ENCODE data around the gene CABP4.

The CABP4 gene

GRCh38 chr11:67496113-67496512, 41.0 kb downstream of the CABP4 start:
- no peak for DNase-seq (ENCODE audit: low read depth in 3 of 3)

DNA sequence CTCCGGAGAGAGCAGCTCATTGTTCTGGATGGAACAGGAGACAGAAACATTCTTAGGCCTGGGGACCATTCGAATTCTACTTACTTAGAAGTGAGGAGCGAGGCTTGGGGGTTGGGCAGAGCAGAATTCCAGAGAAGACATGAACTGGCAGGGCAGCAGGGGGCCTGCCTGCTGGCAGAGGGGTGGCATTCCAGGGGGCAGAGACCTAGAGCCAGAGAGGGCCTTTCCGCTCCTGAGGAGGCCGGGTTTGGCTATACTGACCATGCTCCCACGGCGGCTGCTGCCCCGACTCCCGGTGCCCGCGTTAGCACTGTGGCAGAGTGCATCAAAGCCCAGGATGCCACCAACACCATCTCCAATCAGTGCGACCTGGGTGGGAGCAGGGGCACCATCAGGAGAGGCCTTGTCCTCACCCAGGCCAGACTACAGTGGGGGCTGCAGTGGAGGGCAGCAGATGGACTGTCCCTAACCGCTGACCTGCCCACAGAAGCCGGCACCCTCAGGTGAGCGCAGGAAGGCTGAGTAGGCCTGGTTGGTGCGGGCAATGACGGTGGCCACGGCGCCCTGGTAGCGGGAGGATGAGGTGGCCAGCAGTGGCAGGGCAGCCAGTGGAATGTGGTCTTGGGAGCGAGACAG, 42.6 kb downstream of the CABP4 start:
- no peak for DNase-seq (ENCODE audit: low read depth in 3 of 3)

GRCh38 chr11:67498544-67498972, 43.4 kb downstream of the CABP4 start:
- DNase-seq (ENCODE audit: low read depth in 3 of 3) = no peak

DNA sequence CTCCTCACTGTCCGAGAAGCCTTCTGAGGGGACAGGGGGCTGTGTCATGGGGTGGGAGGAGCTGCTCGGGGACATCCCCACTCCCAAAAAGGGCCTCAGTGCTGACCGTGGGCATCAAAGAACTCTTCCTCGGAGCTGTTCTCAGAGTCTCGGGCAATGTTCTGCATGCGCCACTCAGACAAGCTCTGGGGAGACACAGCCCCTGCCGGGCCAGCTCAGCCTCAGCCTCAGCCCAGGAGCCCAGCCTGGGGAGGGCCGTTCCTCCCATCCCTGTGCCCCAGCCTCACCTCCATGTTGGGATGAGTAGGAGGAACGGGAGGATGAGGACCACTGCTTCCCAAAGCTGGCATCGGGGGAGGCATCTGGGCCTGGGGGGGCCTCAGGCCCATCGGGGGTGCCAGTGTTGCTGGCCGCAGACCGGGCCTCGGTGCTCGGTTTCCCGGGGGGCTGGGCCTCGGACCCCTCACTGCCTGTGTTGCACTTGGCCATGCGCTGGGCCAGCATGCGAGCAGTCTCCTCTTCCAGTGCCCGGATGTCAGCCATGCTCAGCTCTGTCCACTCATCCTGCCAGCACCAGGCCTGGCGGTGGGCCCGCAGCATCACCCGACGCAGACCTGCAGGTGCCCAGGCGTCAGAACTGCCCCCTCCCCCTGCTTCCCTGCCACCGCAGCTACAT, 44.8 kb downstream of the CABP4 start:
- no peak for DNase-seq (ENCODE audit: low read depth in 3 of 3)

GRCh38 chr11:67500484-67500821, 45.3 kb downstream of the CABP4 start:
- no peak for DNase-seq (ENCODE audit: low read depth in 3 of 3)

DNA sequence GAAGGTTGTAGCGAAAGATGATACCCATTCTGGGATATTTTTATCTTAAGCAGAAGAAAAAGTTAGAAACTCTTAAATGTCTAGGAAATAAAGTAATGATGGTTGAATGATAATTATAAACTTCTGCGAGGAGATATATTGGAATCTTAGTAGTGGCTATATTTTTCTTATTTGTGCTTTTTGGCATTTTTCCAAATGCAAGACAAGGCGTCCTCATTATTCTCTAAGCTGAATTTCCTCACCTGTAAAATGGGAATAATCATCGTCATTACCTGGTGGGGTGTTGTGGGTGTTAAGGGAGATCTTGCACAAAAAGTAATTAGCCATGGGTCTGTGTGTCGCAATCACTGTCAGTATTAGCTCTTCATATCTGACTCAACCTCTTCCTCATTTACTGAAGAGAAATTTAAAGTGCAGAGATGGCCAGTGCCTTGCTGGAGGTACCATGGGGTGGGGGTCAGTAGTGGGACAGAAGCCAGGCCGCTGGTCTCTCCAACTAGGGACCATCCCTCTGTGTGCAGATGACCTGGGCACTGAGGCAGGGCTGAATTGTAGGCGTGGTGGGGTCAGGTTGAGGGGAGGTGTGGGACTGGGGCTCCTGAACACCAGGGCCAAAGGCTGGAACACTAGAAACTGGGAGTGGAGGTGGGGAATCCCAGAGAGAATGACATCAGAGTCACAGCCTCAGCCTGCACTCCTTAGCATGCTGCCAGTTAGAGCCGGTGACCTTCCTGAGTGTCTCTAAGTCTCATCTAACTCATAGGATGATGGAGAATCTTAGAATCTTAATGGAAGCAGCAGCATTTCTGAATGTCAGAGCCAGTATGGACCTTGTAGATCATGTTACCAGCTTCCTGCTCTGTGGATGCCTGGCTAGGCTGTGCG, 45.9 kb downstream of the CABP4 start:
- no peak for DNase-seq (ENCODE audit: low read depth in 3 of 3)

DNA sequence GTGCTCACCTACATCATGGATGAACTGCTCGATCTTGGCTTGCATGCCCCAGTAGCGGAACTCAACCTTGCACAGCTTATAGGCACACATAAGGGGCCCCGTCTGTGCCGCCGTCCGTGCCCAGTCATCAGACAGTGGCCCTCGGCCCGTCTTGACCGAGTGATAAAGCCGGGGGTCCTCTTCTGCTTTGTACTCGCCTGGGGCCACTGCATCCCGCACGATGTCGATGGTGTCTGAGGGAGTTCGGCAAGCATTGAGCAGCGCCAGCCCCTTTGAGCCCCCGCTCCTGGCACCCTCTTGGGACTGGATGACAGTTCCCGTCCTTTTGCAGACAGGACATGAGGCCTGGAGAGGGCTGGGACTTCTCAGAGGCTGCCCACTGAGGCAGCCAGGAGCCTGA, 46.7 kb downstream of the CABP4 start:
- DNase-seq (ENCODE audit: low read depth in 3 of 3) = no peak

DNA sequence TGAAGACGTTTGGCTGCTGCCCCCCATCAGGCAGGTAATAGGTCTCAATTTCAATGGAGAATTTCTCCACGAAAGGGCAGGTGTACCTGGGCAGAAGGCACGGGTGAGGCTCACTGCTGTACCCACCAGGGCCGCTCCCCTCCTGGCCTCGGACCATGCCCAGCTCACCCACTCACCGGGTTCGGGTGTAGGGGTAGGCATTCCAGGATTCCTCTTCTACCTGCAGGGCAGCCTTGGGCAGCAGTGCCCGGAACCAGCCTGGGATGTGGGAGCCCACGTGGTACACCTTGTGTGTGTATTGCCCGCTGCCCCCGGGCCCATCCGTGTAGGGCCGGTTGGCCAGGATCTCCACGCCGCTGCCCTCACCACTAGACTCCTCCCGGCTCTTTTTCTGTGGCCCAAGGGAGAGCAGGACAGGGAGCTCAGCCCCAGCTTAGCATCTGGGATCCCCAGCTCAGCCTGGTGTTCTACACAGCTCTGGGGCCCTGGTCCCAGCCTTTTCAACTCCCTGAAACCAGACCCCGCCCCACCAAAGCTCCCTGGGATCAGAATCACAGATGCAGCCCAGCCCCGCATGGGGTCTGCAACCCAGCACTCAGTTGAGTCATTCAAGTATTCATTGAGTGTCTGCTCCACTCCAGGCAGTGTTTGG, 47.3 kb downstream of the CABP4 start:
- DNase-seq (ENCODE audit: low read depth in 3 of 3) = no peak

DNA sequence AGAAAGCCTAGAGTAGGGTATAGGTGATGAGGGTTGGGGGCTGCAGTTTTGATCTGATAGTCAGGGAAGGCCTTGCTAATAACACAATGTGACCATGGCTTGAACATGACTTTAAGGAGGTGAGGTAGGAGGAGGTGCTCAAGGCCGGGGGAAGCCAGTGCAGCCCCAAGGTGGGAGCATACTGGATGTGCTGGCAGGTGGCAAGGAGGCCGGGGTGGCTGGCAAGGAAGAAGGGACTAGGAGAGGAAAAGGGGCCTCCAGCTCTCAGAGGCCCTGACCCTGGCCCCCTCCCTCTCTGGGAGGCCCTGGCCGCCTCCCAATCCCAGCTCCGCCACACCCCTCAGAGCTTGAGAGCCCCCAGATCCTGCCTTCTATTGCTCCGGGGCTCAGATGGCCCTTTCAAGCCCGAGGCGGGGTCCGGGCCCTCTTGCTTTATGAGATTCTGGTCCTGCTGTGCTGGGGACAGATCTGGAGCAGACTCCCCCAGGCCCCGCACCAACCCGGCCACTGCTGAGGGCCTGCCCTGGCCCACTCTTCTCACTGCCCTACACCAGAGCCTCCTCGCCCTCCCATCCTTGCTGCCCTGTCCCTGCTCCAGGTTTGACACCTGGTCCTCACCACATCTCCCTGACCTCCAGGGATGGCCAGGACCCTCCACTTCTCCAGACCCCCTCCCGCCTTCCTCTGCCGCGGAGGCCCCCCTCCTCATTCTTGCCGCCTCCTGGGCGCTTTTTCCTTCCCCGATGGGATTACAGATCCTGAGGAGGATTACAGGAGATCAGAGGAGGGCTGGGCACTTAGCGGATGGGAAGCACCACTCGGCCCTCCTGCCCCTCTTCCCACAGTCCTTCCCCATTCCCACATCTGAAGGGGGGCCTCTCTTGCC, 48.2 kb downstream of the CABP4 start:
- DNase-seq (ENCODE audit: low read depth in 3 of 3) = no peak

GRCh38 chr11:67504005-67504949, 49.1 kb downstream of the CABP4 start:
- no peak for DNase-seq (ENCODE audit: low read depth in 3 of 3)

DNA sequence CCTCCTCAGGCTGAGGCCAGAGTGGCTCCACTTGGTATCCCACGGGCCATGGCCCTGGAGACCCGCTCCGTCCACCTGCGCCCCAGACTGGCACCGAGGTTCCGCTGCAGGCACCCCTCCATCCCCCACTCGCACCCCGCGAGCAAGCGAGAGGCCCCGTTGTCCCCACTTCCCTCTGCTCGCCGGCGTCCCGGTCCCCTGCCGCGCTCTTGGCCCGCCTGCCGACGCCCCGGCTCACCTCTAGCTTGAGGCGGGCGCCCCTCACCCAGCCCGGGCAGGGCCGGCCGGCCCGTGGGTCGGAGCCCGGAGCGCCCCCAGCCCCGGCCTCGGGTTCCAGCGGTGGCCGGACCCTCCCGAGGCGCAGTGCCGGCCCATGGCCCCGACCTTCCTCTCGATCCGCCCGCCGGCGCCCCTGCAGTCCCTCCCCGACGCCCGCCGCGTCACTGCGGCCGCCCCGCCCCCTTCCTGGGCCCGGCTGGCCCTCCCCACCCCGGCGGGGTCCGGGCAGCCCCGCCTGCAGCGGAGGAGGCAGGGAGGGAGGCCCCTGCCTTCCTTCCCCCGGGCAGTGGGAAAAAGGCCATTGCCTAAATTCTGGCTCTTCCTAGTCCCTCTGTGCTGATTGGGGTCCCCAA, 49.9 kb downstream of the CABP4 start, which contains the start of gene PITPNM1:
TSS of gene PITPNM1 (minus strand) at position 414 of the 632 bp plus-strand sequence. CDS start 1,183 bp downstream, outside the sequence.
- no peak for DNase-seq (ENCODE audit: low read depth in 3 of 3)

- DNase-seq (ENCODE audit: low read depth in 3 of 3) = peak; percentile 86 to 95 (median 90)
These were observed 50.6 kb downstream of the CABP4 start for GRCh38 chr11:67505605-67506396.

DNA sequence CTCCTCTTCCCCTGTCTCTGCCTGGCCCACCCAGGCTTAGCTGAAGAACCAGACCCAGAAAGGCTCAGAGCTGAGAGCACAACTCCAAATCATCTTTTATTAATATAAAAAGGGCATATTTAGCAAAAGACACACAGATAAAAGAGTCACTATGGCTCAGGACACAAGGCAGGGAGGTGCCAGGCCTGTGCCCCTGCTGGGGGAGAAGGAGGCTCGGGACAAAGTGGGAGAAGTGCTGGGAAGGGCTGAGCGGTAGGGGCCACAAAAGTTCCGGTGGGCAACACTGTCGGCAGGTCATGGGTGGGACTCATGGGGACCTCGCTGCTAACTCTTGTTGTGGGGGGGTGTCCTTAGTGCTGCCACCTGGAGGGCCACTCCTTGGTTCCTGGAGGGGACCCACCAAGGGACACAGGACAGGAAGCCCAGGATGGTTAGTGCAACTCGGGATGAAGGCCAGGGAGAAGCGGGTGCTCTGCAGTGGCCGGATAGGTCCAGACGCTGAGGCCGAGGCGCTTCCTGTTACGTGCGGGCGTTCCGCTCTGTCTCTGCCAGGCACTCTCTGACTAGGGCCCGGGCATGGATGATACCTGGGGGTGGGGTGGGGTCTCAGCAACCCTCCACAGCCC, 51.4 kb downstream of the CABP4 start:
- no peak for DNase-seq (ENCODE audit: low read depth in 3 of 3)

GRCh38 chr11:67507242-67507863, 52.2 kb downstream of the CABP4 start:
- no peak for DNase-seq (ENCODE audit: low read depth in 3 of 3)

GRCh38 chr11:67507864-67508485, 52.8 kb downstream of the CABP4 start, which contains the start of gene CDK2AP2:
Gene CDK2AP2, minus strand, starts transcription at chr11:67508162. Its CDS starts 80 bp downstream, at chr11:67508082.
- peak; percentile 98 to 99 (median 99) for DNase-seq (ENCODE audit: low read depth in 3 of 3)

GRCh38 chr11:67508486-67509121, 53.5 kb downstream of the CABP4 start:
- peak; percentile 97 to 99 (median 99) for DNase-seq (ENCODE audit: low read depth in 3 of 3)

- no peak for DNase-seq (ENCODE audit: low read depth in 3 of 3)
These were observed 54.8 kb downstream of the CABP4 start for GRCh38 chr11:67510023-67510345.
